NT2/D1 (cell line): ENCODE measurements around the gene ANKRD29.

Experiments
- DNase-seq: peaks from one replicate; pipeline ENCODE4 v3.0.0-alpha.2; 2011; ENCODE audit warnings: low read depth, low spot score
- H3K27me3 ChIP-seq: 2 replicates; pipeline ENCODE4 v1.6.0; 2011; ENCODE audit warnings: mild to moderate bottlenecking; ENCODE audit not compliant: insufficient read length, insufficient read depth
- H3K36me3 ChIP-seq: 2 replicates; pipeline ENCODE4 v1.6.1; 2011; ENCODE audit warnings: mild to moderate bottlenecking, low read length, mixed read lengths; ENCODE audit not compliant: insufficient read depth, insufficient read length
- H3K4me1 ChIP-seq: 2 replicates; pipeline ENCODE4 v1.5.1; 2011; ENCODE audit not compliant: insufficient read depth, insufficient read length
- H3K4me3 ChIP-seq: 2 replicates; pipeline ENCODE4 v1.5.1; 2011; ENCODE audit warnings: low read depth; ENCODE audit not compliant: insufficient read length
- H3K9ac ChIP-seq: 2 replicates; pipeline ENCODE4 v1.6.0; 2011; ENCODE audit warnings: low read depth; ENCODE audit not compliant: insufficient read length
- H3K9me3 ChIP-seq: 2 replicates; pipeline ENCODE4 v1.5.1; 2011; ENCODE audit warnings: mild to moderate bottlenecking, low read length; ENCODE audit not compliant: insufficient read depth
- SUZ12 ChIP-seq: IDR thresholded peaks from 2 replicates; pipeline ENCODE4 v1.6.1; 2011; ENCODE audit not compliant: insufficient read length, insufficient read depth; ENCODE audit errors: extremely low read depth
- YY1 ChIP-seq: IDR thresholded peaks from 2 replicates; pipeline ENCODE4 v1.6.1; 2011; ENCODE audit not compliant: insufficient read length, insufficient read depth
- ZNF274 ChIP-seq: IDR thresholded peaks from 2 replicates; pipeline ENCODE4 v1.6.1; 2011; ENCODE audit warnings: mild to moderate bottlenecking, low read depth, low read length

ANKRD29 gene

GRCh38 chr18:23612434-23613090 lies 50.1 kb downstream of the ANKRD29 start:
- no peak for DNase-seq
- TF ChIP-seq SUZ12, result no peak
- no peak for TF ChIP-seq YY1
- TF ChIP-seq ZNF274, result no peak
- H3K9me3 ChIP-seq, result no peaks in the 10 kb centered on the region
- H3K27me3 ChIP-seq, result peaks cover 7% of the 10 kb centered on the region
- H3K4me1 ChIP-seq, result no peaks in the 10 kb centered on the region
- H3K9ac ChIP-seq, result no peak overlapping the region
- H3K4me3 ChIP-seq, result no peak overlapping the region
- no peaks in the 10 kb centered on the region for H3K36me3 ChIP-seq

GRCh38 chr18:23609390-23610023 lies 53.2 kb downstream of the ANKRD29 start:
- TF ChIP-seq YY1 (no peak), ZNF274 (no peak), SUZ12 (no peak)
- Histone ChIP-seq H3K9me3 (no peaks in the 10 kb centered on the region), H3K27me3 (no peaks in the 10 kb centered on the region), H3K4me3 (no peak overlapping the region), H3K4me1 (no peaks in the 10 kb centered on the region), H3K9ac (no peak overlapping the region), H3K36me3 (no peaks in the 10 kb centered on the region)
- no peak for DNase-seq

GRCh38 chr18:23608211-23608610 lies 54.5 kb downstream of the ANKRD29 start:
- TF ChIP-seq ZNF274, result no peak
- TF ChIP-seq SUZ12, result no peak
- no peak for TF ChIP-seq YY1
- DNase-seq, result no peak
- Histone ChIP-seq H3K9ac (no peak overlapping the region), H3K36me3 (no peaks in the 10 kb centered on the region), H3K27me3 (no peaks in the 10 kb centered on the region), H3K4me3 (no peak overlapping the region), H3K4me1 (no peaks in the 10 kb centered on the region), H3K9me3 (no peaks in the 10 kb centered on the region)

GRCh38 chr18:23605941-23606340 lies 56.8 kb downstream of the ANKRD29 start:
- TF ChIP-seq ZNF274 (no peak), YY1 (no peak), SUZ12 (no peak)
- Histone ChIP-seq H3K4me3 (no peak overlapping the region), H3K36me3 (no peaks in the 10 kb centered on the region), H3K27me3 (no peaks in the 10 kb centered on the region), H3K9me3 (no peaks in the 10 kb centered on the region), H3K4me1 (no peaks in the 10 kb centered on the region), H3K9ac (no peak overlapping the region)
- no peak for DNase-seq

- no peaks in the 10 kb centered on the region for H3K4me1 ChIP-seq
- H3K9me3 ChIP-seq, result no peaks in the 10 kb centered on the region
- H3K36me3 ChIP-seq, result no peaks in the 10 kb centered on the region
- no peak overlapping the region for H3K9ac ChIP-seq
- no peak overlapping the region for H3K4me3 ChIP-seq
- no peak for TF ChIP-seq SUZ12
- no peaks in the 10 kb centered on the region for H3K27me3 ChIP-seq
- no peak for DNase-seq
These were observed 62.9 kb downstream of the ANKRD29 start for GRCh38 chr18:23599809-23600208.

GRCh38 chr18:23596183-23596582 lies 66.5 kb downstream of the ANKRD29 start:
- H3K36me3 ChIP-seq, result no peaks in the 10 kb centered on the region
- no peaks in the 10 kb centered on the region for H3K27me3 ChIP-seq
- DNase-seq, result no peak
- no peaks in the 10 kb centered on the region for H3K9me3 ChIP-seq
- H3K4me1 ChIP-seq, result no peaks in the 10 kb centered on the region
- no peak overlapping the region for H3K9ac ChIP-seq
- no peak for TF ChIP-seq SUZ12
- no peak for TF ChIP-seq YY1
- TF ChIP-seq ZNF274, result no peak
- no peak overlapping the region for H3K4me3 ChIP-seq

- Histone ChIP-seq H3K4me3 (no peak overlapping the region), H3K9ac (no peak overlapping the region), H3K27me3 (no peaks in the 10 kb centered on the region), H3K9me3 (no peaks in the 10 kb centered on the region), H3K4me1 (no peaks in the 10 kb centered on the region), H3K36me3 (no peaks in the 10 kb centered on the region)
- no peak for DNase-seq
- TF ChIP-seq YY1, result no peak
- TF ChIP-seq SUZ12, result no peak
- TF ChIP-seq ZNF274, result no peak
These were observed 67.1 kb downstream of the ANKRD29 start for GRCh38 chr18:23595591-23595990.
